IMR-90 (cell line): ENCODE results near the gene FAM227B.

Experiments
- BHLHE40 ChIP-seq: fragments of 150-350 bp; IDR thresholded peaks from 2 replicates; pipeline ENCODE4 v1.6.1; 2016; ENCODE audit warnings: mild to moderate bottlenecking, low read depth, low read length
- CEBPB ChIP-seq: IDR thresholded peaks from 2 replicates; pipeline ENCODE4 v1.6.1; 2012; ENCODE audit warnings: low read depth, low read length, improper control_type of control experiment
- CHD1 ChIP-seq: IDR thresholded peaks from 2 replicates; pipeline ENCODE4 v1.6.1; 2012; ENCODE audit warnings: low read depth, low read length, improper control_type of control experiment
- CTCF ChIP-seq: conservative IDR thresholded peaks from 2 replicates; pipeline ENCODE4 v1.5.1; 2012; ENCODE audit warnings: mild to moderate bottlenecking, low read depth, low read length, improper control_type of control experiment
- ELK1 ChIP-seq: fragments of 150-350 bp; IDR thresholded peaks from 2 replicates; pipeline ENCODE4 v1.6.1; 2016; ENCODE audit warnings: low read depth, mild to moderate bottlenecking, low read length, moderate library complexity, borderline replicate concordance
- FOS ChIP-seq: fragments of 150-350 bp; IDR thresholded peaks from 2 replicates; pipeline ENCODE4 v1.6.1; 2016; ENCODE audit warnings: low read depth, low read length
- MAFK ChIP-seq: IDR thresholded peaks from 2 replicates; pipeline ENCODE4 v1.6.1; 2012; ENCODE audit warnings: low read depth, low read length, improper control_type of control experiment
- MXI1 ChIP-seq: IDR thresholded peaks from 2 replicates; pipeline ENCODE4 v1.6.1; 2012; ENCODE audit warnings: low read depth, mild to moderate bottlenecking, low read length, moderate library complexity, borderline replicate concordance
- NFE2L2 ChIP-seq: fragments of 150-350 bp; IDR thresholded peaks from 2 replicates; pipeline ENCODE4 v1.6.1; 2016; ENCODE audit warnings: low read depth, mild to moderate bottlenecking, low read length
- POLR2A ChIP-seq: IDR thresholded peaks from 2 replicates; pipeline ENCODE4 v1.6.1; 2012; ENCODE audit warnings: mild to moderate bottlenecking, low read depth, low read length
- RAD21 ChIP-seq: IDR thresholded peaks from 2 replicates; pipeline ENCODE4 v1.6.1; 2012; ENCODE audit warnings: low read length, improper control_type of control experiment
- RCOR1 ChIP-seq: IDR thresholded peaks from 2 replicates; pipeline ENCODE4 v1.6.1; 2012; ENCODE audit warnings: mild to moderate bottlenecking, low read length, improper control_type of control experiment; ENCODE audit not compliant: insufficient replicate concordance
- RFX5 ChIP-seq: IDR thresholded peaks from 2 replicates; pipeline ENCODE4 v1.8.0; 2012; ENCODE audit warnings: low read depth, mild to moderate bottlenecking, low read length, moderate library complexity
- USF2 ChIP-seq: fragments of 150-350 bp; IDR thresholded peaks from 2 replicates; pipeline ENCODE4 v1.6.1; 2017; ENCODE audit warnings: mild to moderate bottlenecking, antibody characterized with exemption, low read length, low read depth

GRCh38 chr15:49296258-49296657 lies 324.4 kb downstream of the FAM227B start:
- TF ChIP-seq CTCF (no peak), CHD1 (no peak), RCOR1 (no peak), POLR2A (no peak), RFX5 (no peak), MAFK (no peak), CEBPB (no peak), MXI1 (no peak), BHLHE40 (no peak), RAD21 (no peak), FOS (no peak), ELK1 (no peak), NFE2L2 (no peak), USF2 (no peak)
